Loucy (cell line): ENCODE results near the gene TRAT1.

ENCODE experiments used
- CTCF ChIP-seq: fragments of 200-600 bp; sonication (generic); conservative IDR thresholded peaks from 2 replicates; pipeline ENCODE4 v1.5.1; 2014; ENCODE audit warnings: mild to moderate bottlenecking, antibody characterized with exemption, low read length
- EZH2phosphoT487 ChIP-seq: fragments of 200-600 bp; IDR thresholded peaks from 2 replicates; pipeline ENCODE4 v1.6.1; 2018; ENCODE audit warnings: antibody characterized with exemption, mild to moderate bottlenecking, moderate library complexity, borderline replicate concordance

GRCh38 chr3:108818404-108818803 is 4.2 kb upstream of the TRAT1 start:
- TF ChIP-seq CTCF (peak; percentile 90), EZH2phosphoT487 (no peak)
